HepG2 (cell line): ENCODE measurements around the gene INKA2. TPM values are rescaled to one million over a fixed set of nuclear protein-coding genes. Genes with fewer than 3 reads are reported as not detected.

Source experiments
- EED ChIP-seq: sonication (generic); formaldehyde crosslinking; IDR thresholded peaks from 2 replicates; pipeline ENCODE4 v1.5.0; 2020; ENCODE audit warnings: mild to moderate bottlenecking, missing genetic modification reagents
- MBD4 ChIP-seq: IDR thresholded peaks from 2 replicates; pipeline ENCODE4 v1.6.1; 2012; ENCODE audit warnings: low read length, inconsistent platforms, borderline replicate concordance
- MEIS2 ChIP-seq: sonication (generic); formaldehyde crosslinking; IDR thresholded peaks from 2 replicates; pipeline ENCODE4 v1.9.0; 2021; ENCODE audit warnings: mild to moderate bottlenecking, missing genetic modification reagents
- SIN3A ChIP-seq: IDR thresholded peaks from 2 replicates; pipeline ENCODE4 v1.6.1; 2011; ENCODE audit warnings: low read depth, mild to moderate bottlenecking, control low read depth, low read length, borderline replicate concordance
- SNAPC4 ChIP-seq: sonication (generic); formaldehyde crosslinking; IDR thresholded peaks from 2 replicates; pipeline ENCODE4 v1.4.0; 2020; ENCODE audit warnings: mild to moderate bottlenecking, missing genetic modification reagents
- SP1 ChIP-seq, 2 experiments: fragments of 450-650 bp in 1 of 2; sonication (generic) in 1 of 2; formaldehyde crosslinking in 1 of 2; IDR thresholded peaks; 2 replicates each; pipeline versions ENCODE4 v1.4.0 to v1.6.1; 2016 to 2020; ENCODE audit warnings: missing genetic modification reagents in 1 of 2
- TCF12 ChIP-seq, 2 experiments: fragments of 450-650 bp in 1 of 2; sonication (generic) in 1 of 2; formaldehyde crosslinking in 1 of 2; IDR thresholded peaks; 2 replicates each; pipeline versions ENCODE4 v1.6.1 to v1.8.0; 2017 to 2022; ENCODE audit warnings: antibody characterized with exemption in 1 of 2, mild to moderate bottlenecking in 1 of 2, missing genetic modification reagents in 1 of 2, moderate library complexity in 1 of 2
- ZNF441 ChIP-seq: sonication (generic); formaldehyde crosslinking; IDR thresholded peaks from 2 replicates; pipeline ENCODE4 v1.7.0; 2021; ENCODE audit warnings: missing genetic modification reagents, borderline replicate concordance
- ZNF468 ChIP-seq: sonication (generic); formaldehyde crosslinking; IDR thresholded peaks from 2 replicates; pipeline ENCODE4 v1.8.0; 2022; ENCODE audit warnings: mild to moderate bottlenecking, moderate library complexity, missing genetic modification reagents
- ZNF616 ChIP-seq: sonication (generic); formaldehyde crosslinking; IDR thresholded peaks from 2 replicates; pipeline ENCODE4 v1.5.0; 2020; ENCODE audit warnings: low read depth, mild to moderate bottlenecking, missing genetic modification reagents
- ZNF790 ChIP-seq: sonication (generic); formaldehyde crosslinking; IDR thresholded peaks from 2 replicates; pipeline ENCODE4 v1.8.0; 2022; ENCODE audit warnings: missing genetic modification reagents, mild to moderate bottlenecking, borderline replicate concordance
- polyA plus RNA-seq, 8 experiments: library from polyadenylated mRNA; depleted of rRNA in 3 of 8; stranded (reverse) in 7 of 8; unstranded in 1 of 8; fragments of >200 nt; fragmentation: Illumina TruSeq in 4 of 8; extraction: Trizol in 4 of 8; gene quantifications; 2 replicates each; pipeline versions ENCODE4 v1.2.1 to v1.2.3, GENCODE V29; 2011 to 2016; ENCODE audit warnings: low read depth in 4 of 8, missing spikeins in 1 of 8, mixed read lengths in 1 of 8; ENCODE audit not compliant: insufficient read depth in 1 of 8
- total RNA-seq, 5 experiments: library from RNA; depleted of rRNA; stranded (reverse); fragments of >200 nt; fragmentation: Illumina TruSeq; extraction: Trizol; gene quantifications; 2 replicates each; pipeline ENCODE4 v1.2.3, GENCODE V29; 2016; ENCODE audit warnings: low read depth in 1 of 5

INKA2 gene
- total and polyA plus RNA-seq, 2 of the 13 experiments (the other 11 are each of a cell fraction or from before 2014, with no cell fraction given), result 2.6 to 4.6 TPM

DNA sequence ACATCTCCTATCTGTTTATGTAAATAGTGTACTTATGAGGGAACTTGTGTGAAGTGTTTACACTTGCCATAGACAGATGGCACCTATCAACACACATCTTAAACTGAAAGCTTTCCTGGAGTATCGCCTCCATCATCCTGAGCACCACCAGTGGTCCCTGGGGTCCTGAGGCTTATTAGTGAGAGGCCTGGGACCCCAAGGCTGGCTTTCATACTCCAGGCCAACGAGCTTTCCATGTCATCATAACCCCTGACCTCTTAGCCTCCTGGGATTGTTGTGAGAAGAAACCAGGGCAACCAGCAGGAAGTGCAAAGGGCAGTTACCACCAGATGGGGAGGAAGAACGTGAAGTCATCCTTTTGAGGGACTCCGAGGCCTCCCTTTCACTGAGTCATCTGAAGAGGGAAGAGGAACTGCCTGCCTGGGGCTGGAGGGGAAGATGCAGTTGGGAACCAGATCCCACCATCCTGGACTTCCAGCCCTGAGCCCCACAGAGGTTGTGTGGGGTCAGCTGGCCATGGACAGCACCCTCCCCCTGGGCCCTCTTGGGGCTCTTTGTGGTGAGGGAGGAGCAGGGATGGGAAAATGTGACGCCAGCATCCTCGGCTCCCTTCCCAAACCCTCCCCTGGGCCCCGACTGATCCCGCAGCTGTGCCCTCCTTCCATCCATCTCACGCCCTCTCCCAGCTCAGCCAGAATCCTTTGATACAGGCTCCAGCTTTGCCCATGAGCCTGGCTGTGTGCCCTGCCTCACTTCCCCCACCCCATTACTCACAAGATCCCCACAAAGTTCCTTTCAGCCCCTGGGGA lies 5.8 kb downstream of the INKA2 start (continued):
- TF ChIP-seq ZNF468 (CRISPR knock-in tag) (no peak), ZNF616 (CRISPR knock-in tag) (no peak), SP1 (IDR thresholded peaks at IDR 0.05) (no peak), SP1 (CRISPR knock-in tag; IDR thresholded peaks at IDR 0.05) (no peak), MBD4 (no peak), TCF12 (IDR thresholded peaks at IDR 0.05) (no peak), TCF12 (CRISPR knock-in tag; IDR thresholded peaks at IDR 0.05) (no peak), SIN3A (no peak), EED (CRISPR knock-in tag) (no peak; the same call in 1 of the 2 replicates), MEIS2 (CRISPR knock-in tag) (no peak), SNAPC4 (CRISPR knock-in tag) (no peak), ZNF441 (CRISPR knock-in tag) (no peak; the same call in 1 of the 2 replicates), ZNF790 (CRISPR knock-in tag) (no peak)
